Kidney epithelial cell (primary cell): ENCODE measurements around the gene KCNJ4. TPM values are rescaled to one million over a fixed set of nuclear protein-coding genes. Genes with fewer than 3 reads are reported as not detected.

Experiments used
- DNase-seq: peaks from one replicate; pipeline ENCODE4 v3.0.0-alpha.2; 2010; ENCODE audit warnings: low read depth
- H3K27me3 ChIP-seq: 2 replicates; pipeline ENCODE4 v1.6.0; 2011; ENCODE audit warnings: low read length; ENCODE audit not compliant: control insufficient read depth, insufficient read depth
- H3K36me3 ChIP-seq: 2 replicates; pipeline ENCODE4 v1.5.1; 2011; ENCODE audit warnings: low read length; ENCODE audit not compliant: control insufficient read depth, insufficient read depth
- H3K4me3 ChIP-seq: 2 replicates; pipeline ENCODE4 v1.5.1; 2011; ENCODE audit warnings: low read depth, mild to moderate bottlenecking, control low read depth, low read length
- total RNA-seq: library from RNA; depleted of rRNA; stranded (reverse); fragments of >200 nt; gene quantifications from 2 replicates; pipeline ENCODE4 v1.2.3, GENCODE V29; 2015
- TF ChIP-seq, protein P1 (sequence below): IDR thresholded peaks from 2 replicates; pipeline ENCODE4 v1.5.1; 2011; ENCODE audit warnings: mild to moderate bottlenecking, moderate library complexity, low read length, control low read depth, inconsistent platforms; ENCODE audit not compliant: insufficient read depth, poor library complexity, severe bottlenecking

The KCNJ4 gene
- total RNA-seq, 1 donor from 2014 or later: not detected

DNA sequence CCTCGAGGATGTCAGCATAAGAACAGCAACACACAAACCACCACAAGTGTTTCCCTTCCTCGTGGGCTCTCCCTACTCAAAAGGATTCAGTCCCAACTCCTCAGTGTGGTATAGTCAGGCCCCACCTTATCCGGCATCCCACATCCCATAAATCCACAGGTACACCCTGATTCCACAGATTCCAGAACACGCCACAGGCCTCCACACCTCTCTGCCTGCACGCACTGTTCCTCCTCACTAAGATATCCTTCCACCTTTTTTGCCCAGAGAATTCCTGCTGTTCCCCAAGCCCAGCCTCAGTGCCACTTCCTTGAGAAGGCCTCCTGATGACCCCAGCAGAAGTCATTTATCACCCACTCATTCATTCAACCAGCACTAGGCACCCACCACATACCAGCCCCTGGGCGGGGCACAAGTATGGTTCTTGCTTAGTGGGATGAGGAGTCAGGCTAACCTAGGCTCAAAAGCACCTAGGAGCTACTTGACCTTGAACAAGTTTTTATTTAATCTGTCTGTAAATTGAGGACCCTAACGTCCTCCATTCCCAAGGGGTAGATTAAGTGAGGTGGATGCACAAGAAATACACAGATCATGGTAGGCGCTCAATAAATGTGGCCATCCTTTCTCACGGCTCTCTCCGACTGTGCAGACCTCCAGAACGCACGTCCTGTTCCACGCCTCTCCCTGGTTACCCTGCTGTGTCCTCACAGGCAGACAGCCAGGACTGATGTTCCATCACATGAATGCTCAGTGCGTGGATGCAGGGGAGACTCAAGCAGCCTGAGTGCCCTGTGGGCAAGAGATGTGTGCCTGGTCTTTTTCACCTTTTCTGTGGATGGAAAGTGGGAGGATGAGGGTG, 2.1 kb upstream of the KCNJ4 start:
- no peak for DNase-seq
- TF ChIP-seq, protein P1, sequence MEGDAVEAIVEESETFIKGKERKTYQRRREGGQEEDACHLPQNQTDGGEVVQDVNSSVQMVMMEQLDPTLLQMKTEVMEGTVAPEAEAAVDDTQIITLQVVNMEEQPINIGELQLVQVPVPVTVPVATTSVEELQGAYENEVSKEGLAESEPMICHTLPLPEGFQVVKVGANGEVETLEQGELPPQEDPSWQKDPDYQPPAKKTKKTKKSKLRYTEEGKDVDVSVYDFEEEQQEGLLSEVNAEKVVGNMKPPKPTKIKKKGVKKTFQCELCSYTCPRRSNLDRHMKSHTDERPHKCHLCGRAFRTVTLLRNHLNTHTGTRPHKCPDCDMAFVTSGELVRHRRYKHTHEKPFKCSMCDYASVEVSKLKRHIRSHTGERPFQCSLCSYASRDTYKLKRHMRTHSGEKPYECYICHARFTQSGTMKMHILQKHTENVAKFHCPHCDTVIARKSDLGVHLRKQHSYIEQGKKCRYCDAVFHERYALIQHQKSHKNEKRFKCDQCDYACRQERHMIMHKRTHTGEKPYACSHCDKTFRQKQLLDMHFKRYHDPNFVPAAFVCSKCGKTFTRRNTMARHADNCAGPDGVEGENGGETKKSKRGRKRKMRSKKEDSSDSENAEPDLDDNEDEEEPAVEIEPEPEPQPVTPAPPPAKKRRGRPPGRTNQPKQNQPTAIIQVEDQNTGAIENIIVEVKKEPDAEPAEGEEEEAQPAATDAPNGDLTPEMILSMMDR: no peak
- Histone ChIP-seq H3K27me3 (peaks cover 64% of the 10 kb centered on the region), H3K36me3 (no peaks in the 10 kb centered on the region), H3K4me3 (no peak overlapping the region)

DNA sequence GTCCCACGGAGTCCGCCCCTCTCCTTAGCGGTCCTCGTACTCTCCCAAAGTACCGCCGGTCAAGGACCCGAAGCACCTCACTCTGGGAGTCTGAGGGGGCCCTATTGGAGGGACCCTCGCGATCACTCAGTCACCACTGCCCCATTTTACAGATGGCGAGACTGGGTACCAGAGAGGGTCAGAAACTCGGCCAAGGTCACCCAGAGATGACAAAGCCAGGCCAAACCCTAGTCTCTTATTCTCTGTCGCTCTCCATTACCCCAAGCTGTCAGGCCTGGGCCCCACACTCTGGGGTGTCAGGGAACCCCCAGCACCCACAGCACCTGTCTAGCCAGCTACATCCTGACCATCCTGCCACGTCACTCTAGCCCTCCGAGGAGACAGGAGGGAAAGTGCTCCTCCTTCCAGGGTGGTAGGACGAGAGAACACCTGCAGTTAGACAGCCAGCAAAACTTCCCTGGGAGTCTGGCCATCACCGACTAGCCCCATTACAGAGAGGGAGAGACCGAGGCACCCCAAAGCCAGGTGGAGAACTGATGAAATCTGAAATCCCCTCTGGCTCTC, 1.4 kb upstream of the KCNJ4 start:
- Histone ChIP-seq H3K27me3 (peaks cover 67% of the 10 kb centered on the region), H3K4me3 (no peak overlapping the region), H3K36me3 (no peaks in the 10 kb centered on the region)
- TF ChIP-seq, protein P1: no peak
- no peak for DNase-seq

DNA sequence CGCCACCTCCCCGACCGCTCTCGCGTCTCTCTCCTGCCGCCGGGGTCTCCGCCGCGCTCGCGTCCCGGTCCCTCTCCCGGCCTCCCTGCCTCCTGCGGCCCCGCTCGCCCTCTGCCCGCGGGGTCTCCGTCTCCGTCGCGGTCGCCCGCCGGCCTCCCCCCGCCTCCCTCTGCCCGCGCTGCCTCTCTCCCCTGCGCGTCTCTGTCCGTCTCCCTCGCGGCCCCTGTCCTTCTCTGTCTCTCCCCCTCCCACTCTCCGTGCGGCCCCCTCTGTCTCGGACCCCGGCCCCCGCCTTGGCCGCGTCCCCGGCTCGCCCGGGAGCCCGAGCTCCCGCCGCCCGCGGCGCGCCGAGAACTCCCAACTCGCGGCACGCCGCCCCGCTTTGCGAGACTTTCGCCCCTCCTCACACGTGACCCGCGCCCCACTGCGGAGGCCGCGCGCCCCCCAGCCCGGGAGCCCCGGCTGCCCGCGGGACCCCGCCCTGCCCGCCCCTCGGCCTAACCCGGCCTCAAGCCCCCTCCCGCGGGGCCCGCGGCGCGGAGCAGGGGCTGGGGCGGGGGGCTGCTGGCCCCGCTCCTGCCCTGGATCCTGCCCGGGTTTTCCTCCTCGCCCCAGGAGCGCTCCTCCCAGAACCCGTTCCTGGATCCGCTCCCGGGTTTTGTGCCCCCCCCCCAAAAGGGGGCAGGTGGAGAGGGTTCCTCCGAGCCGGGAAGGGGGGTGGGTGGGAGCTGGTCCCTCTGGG, 702 bp upstream of the KCNJ4 start:
- no peak for DNase-seq
- TF ChIP-seq, protein P1: no peak
- Histone ChIP-seq H3K27me3 (peaks cover 65% of the 10 kb centered on the region), H3K4me3 (peak overlapping the region; percentile 34), H3K36me3 (no peaks in the 10 kb centered on the region)

DNA sequence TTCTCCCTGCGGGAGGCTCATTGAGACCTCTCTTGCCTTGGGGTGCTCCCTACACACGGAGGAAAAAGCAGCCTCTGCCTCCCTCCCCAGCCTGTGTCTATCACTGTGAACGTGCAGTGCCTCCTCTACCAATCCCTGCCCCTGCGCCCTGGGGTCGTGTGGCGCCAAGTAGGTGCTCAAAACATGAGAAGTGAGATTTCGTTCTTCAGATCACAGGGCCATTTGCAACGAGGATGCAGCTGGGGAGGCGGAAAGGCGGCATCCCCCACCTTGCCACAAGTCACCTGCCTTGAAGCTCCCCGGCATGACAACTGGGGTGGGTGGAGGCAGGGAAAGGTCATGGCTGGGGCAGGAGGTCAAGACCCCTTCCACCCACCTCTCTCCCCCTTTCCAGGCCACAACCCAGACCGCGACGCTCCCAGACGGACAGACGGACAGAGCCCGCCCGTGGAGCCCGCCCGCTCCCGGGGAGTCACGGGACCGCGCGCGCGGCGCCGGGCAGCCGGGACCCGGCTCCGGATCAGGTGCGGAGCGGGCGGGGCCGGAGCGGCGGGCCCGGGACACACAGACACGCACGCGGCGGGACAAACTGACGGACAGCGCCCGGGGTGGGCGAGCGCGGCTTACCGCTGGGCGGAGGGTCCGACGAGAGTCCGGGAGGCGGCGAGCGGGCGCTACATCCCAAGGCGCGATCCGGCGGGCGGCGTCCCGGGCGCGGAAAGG, 485 bp downstream of the KCNJ4 start:
- DNase-seq: no peak
- Histone ChIP-seq H3K27me3 (peaks cover 66% of the 10 kb centered on the region), H3K4me3 (no peak overlapping the region), H3K36me3 (no peaks in the 10 kb centered on the region)
- TF ChIP-seq, protein P1: no peak

DNA sequence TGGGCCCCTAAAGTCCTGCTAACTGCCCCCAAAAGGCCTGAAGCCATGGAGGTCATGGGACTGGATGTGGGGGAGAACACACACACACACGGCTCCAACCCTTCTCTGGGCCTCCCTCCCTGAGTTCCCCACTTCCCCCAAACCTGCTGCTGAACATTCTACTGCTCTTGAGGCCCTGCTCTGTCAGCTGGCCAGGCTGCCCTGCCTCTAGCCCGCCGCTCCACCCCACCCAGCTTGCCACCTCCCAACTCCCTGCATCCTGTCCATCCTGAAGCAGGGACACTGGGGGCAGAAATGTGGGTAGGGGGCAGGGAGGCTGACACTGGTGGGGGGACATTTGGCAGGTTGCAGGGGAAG, 1.0 kb downstream of the KCNJ4 start:
- H3K4me3 ChIP-seq: no peak overlapping the region
- peaks cover 69% of the 10 kb centered on the region for H3K27me3 ChIP-seq

More for the DNA sequence above, 1.0 kb downstream of the KCNJ4 start:
- no peaks in the 10 kb centered on the region for H3K36me3 ChIP-seq
- TF ChIP-seq, protein P1: no peak
- no peak for DNase-seq
